KBM-7 (cell line): Measurements from ENCODE around the gene DLGAP1.
"Not testable (repeated sequence)": the region's sequence is repeated elsewhere in the genome, so short reads cannot be mapped to it uniquely, and the experiment has no call there.

Source experiments
- DNase-seq: peaks from one replicate; pipeline ENCODE4 v3.0.0-alpha.2; 2015
- in situ Hi-C: fragments of 300-500 bp; cut with MboI; formaldehyde crosslinking; loops from 2 replicates; pipeline ENCODE4 v1.14.3; 2020; ENCODE audit warnings: low sequenced_read_pairs, low pct_unique_long_range_greater_than_20kb, mixed read lengths

The DLGAP1 gene

DNA sequence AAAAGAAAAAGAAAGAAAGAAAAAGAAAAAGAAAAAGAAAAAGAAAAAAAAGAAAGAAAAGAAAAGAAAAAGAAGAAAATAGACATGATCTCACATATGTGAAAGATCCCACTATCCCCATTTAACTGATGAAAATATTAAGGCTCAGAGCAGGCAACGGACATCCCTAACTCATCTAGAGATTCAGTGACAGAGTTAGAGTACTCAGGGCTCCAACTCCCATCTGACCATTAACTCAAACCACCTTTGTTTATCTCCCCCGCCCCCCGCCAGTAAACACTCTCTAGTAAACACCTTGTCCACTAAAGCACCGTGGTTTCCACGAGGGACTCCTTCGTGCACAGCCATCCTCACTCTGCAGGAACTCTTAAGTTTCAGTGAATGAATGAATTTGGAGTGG lies 862.2 kb downstream of the DLGAP1 start:
- in situ Hi-C loops = no loop called here
- DNase-seq = no peak

- no peak for DNase-seq
- in situ Hi-C loops = no loop called here
These were observed 864.9 kb downstream of the DLGAP1 start for GRCh38 chr18:3590096-3590630.

DNA sequence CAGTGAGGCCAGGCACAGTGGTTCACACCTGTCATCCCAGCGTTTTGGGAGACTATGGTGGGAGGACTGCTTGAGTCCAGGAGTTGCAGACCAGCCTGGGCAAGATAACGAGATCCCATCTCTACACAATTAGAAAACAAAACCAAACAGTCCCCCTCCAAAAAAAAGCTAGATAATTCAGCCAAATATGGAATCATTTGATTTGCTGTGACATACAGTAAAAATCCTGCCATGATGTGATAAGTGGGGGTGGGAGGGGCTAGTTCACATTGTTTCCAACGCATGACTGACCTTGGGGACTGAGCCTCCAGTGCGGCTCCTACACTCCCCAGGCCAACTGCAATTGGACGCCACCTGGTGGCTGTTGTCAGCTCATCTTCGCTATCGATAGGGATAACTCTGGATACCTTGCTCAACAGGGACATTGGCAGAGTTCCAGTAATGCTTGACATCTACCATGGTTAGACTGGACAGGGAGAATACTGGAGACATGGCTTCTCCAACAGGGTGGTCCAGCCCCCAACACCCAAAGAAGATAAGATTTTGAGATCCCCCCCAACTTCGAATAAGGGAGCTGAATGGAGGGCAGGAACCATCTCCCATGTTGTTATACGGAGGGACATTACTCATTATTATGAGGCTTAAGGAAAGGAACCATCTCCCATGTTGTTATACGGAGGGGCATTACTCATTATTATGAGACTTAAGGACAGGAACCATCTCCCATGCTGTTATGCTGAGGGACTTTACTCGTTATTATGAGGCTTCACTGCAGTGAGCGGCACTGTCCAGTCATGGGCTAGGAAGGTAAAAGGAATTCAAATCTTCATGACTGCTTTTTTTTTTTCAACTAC lies 869.2 kb downstream of the DLGAP1 start:
- DNase-seq = peak; percentile 88
- in situ Hi-C loops = no loop called here

- in situ Hi-C loops = no loop called here
These were observed 870.1 kb downstream of the DLGAP1 start for GRCh38 chr18:3584897-3585460.

GRCh38 chr18:3584266-3584861 lies 870.7 kb downstream of the DLGAP1 start:
- in situ Hi-C loops = no loop called here

More at GRCh38 chr18:3584897-3585460, 870.1 kb downstream of the DLGAP1 start:
- DNase-seq = peak; percentile 77

DNA sequence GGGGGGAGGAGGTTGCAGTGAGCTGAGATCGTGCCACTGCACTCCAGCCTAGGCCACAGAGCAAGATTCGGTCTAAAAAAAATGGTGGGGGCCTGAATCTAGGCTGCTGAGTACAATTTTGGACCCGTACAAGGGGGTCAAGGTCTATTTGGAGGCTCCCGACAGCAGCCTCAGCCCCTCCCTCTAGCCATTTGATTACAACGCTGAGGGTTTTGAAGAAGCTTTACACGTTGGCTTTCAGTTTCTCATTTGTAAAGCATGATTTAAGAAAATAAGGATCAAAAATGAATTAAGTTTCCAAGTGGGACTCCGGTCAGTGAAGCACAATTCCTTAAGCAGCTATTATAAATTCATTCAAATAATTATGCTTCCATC lies 871.2 kb downstream of the DLGAP1 start:
- in situ Hi-C loops = no loop called here
- DNase-seq = no peak

More at GRCh38 chr18:3584266-3584861, 870.7 kb downstream of the DLGAP1 start:
- DNase-seq = no peak

DNA sequence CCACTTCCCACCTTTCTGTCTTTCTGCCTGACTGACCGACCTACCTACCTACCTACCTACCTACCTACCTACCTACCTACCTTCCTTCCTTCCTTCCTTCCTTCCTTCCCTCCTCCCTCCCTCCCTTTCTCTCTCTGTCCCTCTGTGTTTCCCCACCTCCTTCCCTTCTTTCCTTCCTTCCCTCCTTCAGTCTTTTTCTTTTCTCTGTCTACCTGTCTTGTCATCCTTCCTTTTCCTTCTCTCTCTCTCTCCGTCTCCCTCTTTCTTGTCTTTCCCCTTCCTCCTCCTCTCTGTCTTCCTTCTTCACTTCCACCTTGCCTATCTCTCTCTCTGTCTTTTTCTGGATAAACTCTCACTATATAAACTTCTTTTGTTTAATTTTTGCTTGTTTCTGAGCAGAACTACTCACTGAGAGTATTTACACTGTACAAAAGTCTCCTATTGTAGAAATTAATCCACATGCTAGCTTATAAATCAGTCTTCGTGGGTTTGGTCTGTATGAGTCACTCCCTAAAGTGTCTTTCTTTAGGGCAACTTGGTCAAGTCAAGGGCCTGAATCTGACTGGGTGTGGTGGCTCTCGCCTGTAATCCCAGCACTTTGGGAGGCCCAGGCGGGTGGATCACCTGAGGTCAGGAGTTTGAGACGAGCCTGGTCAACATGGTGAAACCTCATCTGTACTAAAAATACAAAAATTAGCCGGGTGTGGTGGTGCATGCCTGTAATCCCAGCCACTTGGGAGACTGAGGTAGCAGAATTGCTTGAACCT lies 871.8 kb downstream of the DLGAP1 start:
- not testable (repeated sequence) for DNase-seq

DNA sequence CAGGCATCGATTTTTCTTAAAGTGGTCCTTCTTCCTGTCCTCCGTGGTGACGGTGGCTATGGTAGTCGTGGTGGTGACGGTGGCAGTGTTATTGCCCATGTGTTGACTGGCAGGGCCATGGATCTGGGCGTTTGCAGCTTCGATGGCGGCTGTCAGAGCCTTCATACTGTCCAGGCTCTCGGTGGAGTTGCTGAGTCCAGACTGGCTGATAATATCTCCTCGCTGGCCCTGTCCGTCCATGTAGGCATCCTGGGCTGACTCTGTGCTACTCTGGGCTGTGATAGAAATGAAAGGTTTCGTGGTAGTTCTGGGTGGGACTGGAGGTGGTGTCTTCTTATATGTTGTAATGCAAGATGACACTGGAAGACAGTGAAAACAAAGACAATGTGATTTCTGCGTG lies 873.2 kb downstream of the DLGAP1 start:
- in situ Hi-C loops = no loop called here
- no peak for DNase-seq

More for the DNA sequence above, 871.8 kb downstream of the DLGAP1 start:
- in situ Hi-C loops = not testable (repeated sequence)

DNA sequence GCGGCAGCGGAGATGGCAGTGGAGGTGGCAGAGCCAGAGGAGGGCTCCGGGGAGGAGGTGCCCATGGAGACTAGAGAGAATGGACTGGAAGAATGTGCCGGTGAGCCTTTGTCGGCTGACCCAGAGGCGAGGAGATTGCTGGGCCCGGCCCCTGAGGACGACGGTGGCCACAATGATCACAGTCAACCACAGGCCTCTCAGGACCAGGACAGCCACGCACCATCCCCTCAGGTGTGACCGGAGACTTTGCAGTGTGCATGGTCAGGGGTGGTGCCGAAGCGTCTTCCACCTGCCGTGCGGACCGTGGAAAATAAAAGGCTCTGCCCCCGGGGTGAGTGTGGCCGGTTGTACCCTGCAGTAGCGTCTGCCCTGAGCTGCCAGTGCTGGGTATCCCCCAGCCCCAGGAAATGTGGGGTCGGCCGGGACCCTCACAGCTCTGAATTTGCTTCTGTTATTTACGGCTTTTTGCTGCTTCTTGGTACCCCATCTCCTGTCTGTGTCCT lies 874.5 kb downstream of the DLGAP1 start:
- in situ Hi-C loops, DNase-seq: not testable (repeated sequence)

DNA sequence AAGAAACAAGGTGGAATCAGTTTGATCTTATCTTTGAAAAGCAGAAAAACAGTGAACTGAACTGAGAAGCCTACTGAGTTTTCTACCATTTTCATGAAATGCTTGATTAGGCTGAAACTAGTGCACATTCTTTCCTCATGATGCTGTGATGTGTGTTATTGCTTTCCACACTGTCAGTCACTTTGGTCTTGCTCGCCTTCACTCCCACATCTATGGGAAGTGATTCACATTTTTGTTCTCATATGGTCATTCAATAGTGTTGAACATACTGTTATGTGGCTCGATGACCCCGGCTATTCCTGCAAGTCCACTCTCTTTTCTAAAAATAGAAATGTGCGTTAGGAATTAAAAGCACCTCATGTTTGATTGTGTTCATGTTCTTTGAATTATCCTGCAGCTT lies 875.4 kb downstream of the DLGAP1 start:
- DNase-seq = no peak
- in situ Hi-C loops = no loop called here

GRCh38 chr18:3578621-3579020 lies 876.5 kb downstream of the DLGAP1 start:
- in situ Hi-C loops = no loop called here
- DNase-seq = no peak

DNA sequence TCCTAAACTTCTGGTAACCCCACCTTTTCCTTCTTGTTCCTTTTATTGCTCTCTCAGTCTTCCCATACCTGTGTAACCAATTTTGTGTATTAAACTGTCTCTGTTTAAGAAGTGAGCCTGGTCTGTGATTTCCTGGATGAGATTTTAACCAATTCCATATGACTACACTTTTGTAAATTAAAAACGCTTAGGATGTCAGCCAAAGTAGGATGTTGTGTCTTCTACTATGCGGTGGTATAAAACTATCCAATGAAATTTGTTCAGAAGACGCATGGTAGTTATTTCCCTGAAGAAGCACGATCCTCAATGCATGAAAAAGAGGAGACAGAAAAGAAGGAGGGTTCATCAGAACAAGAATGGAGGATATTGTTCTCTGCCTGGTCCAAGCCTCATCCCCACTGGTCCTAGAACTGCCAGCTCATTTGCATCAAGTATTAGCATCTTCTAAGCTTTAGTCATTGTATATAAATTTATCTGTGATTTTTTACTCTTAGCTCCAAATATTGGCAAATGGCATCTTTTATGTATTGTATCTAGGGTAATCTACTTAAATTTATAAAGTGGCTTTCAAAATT lies 877.7 kb downstream of the DLGAP1 start:
- in situ Hi-C loops = no loop called here
- no peak for DNase-seq

GRCh38 chr18:3572761-3573160 lies 882.3 kb downstream of the DLGAP1 start:
- in situ Hi-C loops = no loop called here
- DNase-seq = no peak

GRCh38 chr18:3566851-3567250 lies 888.3 kb downstream of the DLGAP1 start:
- DNase-seq = no peak
- in situ Hi-C loops = no loop called here

DNA sequence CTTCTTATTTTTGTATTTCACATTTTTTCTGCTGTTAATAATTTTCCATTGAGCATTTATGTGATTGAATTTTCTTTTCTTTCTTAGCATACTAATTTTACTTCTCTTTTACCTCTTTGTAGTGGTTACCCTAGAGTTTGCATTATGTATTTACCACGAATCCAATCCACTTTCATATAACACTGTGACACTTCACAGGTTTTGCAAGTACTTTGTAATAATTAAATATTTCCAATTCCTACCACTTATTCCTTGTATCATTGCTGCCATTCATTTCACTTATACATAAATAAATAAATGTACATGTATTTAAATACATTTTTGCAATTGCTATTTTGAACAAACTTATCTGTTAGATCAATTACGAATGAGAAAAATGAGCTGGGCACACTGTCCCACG lies 894.4 kb downstream of the DLGAP1 start:
- DNase-seq = no peak
- in situ Hi-C loops = no loop called here

GRCh38 chr18:3554811-3555427 lies 900.2 kb downstream of the DLGAP1 start:
- in situ Hi-C loops = no loop called here
- no peak for DNase-seq

- in situ Hi-C loops = no loop called here
These were observed 901.0 kb downstream of the DLGAP1 start for GRCh38 chr18:3554091-3554601.

GRCh38 chr18:3552305-3552704 lies 902.8 kb downstream of the DLGAP1 start:
- in situ Hi-C loops = no loop called here

More at GRCh38 chr18:3554091-3554601, 901.0 kb downstream of the DLGAP1 start:
- DNase-seq = no peak

More at GRCh38 chr18:3552305-3552704, 902.8 kb downstream of the DLGAP1 start:
- no peak for DNase-seq
